Epithelial cell of esophagus (primary cell): ENCODE measurements around the gene WNK2.

Source experiments
- DNase-seq: peaks from one replicate; pipeline ENCODE4 v3.0.0; 2010; ENCODE audit warnings: low read depth
- H3K4me3 ChIP-seq: 2 replicates; pipeline ENCODE4 v1.5.1; 2011; ENCODE audit warnings: mild to moderate bottlenecking, low read length, control low read depth
- TF ChIP-seq, protein P1 (sequence below): IDR thresholded peaks from 2 replicates; pipeline ENCODE4 v1.5.1; 2011; ENCODE audit warnings: low read depth, mild to moderate bottlenecking, low read length, control low read depth, inconsistent platforms; ENCODE audit not compliant: insufficient read depth; ENCODE audit errors: missing control alignments

WNK2 gene

DNA sequence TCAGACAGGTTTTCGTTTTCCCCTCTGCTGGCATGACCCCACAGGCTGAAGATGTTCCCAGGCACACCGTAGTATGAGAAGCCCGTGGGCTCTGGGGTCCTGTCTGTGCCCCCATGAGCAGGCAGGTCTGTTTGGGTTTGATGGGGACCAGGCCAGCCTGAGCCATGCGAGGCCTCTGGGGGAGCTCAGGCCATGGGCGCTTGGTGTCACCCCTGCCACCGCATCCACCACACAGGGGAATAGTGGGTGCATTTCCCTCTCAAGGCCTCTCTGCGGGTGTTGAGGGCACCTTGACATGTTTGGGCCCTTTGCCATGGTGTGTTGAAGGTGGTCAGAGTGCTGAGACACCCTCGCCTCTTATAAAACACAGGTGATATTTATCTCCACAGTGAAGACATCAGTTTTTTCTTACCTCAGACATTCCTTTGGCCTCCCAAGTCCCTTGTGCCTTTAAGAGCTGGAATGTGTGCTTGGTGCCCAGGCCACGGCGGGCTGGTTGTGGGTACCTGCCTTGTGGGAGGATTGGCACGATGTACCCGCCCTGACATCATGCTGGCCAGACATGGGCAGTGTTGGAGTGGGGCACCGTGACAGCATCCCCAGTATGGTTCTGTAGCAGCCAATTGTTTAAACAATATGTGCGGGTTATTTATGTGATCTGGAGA, 68.3 kb downstream of the WNK2 start:
- TF ChIP-seq, protein P1, sequence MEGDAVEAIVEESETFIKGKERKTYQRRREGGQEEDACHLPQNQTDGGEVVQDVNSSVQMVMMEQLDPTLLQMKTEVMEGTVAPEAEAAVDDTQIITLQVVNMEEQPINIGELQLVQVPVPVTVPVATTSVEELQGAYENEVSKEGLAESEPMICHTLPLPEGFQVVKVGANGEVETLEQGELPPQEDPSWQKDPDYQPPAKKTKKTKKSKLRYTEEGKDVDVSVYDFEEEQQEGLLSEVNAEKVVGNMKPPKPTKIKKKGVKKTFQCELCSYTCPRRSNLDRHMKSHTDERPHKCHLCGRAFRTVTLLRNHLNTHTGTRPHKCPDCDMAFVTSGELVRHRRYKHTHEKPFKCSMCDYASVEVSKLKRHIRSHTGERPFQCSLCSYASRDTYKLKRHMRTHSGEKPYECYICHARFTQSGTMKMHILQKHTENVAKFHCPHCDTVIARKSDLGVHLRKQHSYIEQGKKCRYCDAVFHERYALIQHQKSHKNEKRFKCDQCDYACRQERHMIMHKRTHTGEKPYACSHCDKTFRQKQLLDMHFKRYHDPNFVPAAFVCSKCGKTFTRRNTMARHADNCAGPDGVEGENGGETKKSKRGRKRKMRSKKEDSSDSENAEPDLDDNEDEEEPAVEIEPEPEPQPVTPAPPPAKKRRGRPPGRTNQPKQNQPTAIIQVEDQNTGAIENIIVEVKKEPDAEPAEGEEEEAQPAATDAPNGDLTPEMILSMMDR: no peak
- H3K4me3 ChIP-seq: no peak overlapping the region
- no peak for DNase-seq

DNA sequence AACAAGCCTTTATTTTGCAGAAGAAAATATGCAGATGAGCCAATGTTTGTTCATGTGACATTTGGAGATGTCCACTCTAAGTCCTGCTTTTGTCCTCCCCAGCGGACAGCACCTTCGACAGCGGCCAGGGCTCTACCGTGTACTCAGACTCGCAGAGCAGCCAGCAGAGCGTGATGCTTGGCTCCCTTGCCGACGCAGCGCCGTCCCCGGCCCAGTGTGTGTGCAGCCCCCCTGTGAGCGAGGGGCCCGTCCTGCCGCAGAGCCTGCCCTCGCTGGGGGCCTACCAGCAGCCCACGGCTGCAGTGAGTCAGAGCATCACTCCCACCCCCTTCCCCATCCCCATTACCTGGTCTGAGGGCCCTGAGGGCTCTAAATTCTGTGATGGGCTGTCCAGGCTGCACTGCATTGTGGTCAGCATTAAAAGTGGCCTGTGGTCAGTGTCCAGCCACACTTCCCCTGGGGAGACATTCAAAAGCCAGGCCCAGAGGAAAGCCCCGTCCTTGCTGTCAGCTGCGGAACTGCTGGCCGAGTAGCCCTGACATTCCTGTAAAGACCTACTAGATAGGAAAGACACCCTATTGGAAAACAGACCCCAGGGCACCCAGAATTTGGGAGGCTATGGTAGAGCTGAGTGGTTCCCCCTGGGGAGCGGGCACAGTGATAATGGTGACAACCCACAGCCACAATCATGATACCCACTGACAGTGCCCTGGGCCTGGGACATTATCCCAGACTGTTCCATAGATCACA, 69.0 kb downstream of the WNK2 start:
- DNase-seq: no peak
- TF ChIP-seq, protein P1: no peak
- H3K4me3 ChIP-seq: no peak overlapping the region

DNA sequence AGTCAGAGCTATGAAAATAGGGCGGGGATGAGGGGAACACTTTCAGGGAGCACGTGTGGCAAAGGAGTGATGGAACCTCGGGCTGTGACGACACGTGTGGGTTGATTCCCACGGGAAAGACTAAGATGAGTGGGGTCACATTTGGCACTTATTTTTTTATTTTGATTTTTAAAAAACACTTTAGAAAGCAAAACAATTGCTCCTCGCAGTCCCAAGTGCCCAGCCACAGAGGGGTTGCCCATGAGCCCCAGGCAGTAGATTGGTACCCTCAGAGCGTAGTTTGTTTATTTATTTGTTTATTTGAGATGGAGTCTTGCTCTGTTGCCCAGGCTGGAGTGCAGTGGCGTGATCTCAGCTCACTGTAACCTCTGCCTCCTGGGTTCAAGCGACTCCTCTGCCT, 69.7 kb downstream of the WNK2 start:
- no peak overlapping the region for H3K4me3 ChIP-seq
- no peak for DNase-seq
- TF ChIP-seq, protein P1: no peak

DNA sequence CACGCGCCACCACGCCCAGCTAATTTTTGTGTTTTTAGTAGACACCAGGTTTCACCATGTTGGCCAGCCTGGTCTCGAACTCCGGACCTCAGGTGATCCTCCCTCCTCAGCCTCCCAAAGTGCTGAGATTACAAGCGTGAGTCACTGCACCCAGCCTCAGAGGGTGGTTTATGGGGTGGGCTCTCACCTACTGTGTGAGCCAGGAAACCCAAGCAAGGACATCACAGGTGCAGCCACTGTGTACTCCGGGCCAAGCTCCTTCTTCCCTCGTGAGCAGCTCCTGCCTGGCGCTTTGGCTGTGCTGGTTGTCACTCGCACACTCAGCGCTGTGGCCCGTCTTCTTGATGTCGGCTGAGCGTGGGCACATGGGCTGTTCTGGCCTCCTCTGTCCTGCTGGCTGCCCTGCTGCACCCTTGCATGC, 70.1 kb downstream of the WNK2 start:
- TF ChIP-seq, protein P1: no peak
- no peak overlapping the region for H3K4me3 ChIP-seq
- DNase-seq: no peak

DNA sequence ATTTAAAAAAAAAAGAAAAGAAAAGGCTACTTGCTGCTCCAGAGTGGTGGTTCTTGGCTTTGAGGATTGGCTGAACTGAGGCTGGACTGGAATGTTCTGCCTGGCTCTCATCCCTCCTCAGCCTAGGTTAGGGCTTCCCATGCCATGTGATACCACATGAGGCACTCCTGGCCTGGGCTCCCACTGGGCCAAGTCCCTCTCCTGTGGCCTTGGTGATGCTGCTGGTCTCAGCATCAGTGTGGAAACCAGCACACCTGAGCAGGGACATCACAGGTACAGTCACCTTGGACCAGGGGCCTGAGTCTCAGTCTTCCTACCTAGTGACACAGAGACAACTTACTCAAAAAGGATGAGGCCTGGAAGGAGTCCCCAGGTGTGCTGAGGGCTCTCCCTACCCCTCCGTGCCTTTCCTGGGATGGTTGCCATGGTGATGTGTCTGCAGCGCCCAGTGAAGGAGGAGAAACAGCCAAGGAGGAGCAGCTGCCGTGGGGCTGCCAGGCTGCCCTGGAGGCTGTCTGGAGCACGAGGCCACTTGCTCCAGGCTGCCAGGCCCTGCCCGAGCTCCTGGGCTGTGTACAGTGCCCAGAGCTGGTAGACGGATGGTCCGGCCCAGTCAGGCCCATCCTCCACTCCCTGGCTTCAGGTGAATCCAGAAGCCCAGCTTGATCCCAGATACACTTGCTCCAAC, 71.0 kb downstream of the WNK2 start:
- DNase-seq: no peak
- TF ChIP-seq, protein P1: no peak
- H3K4me3 ChIP-seq: no peak overlapping the region

DNA sequence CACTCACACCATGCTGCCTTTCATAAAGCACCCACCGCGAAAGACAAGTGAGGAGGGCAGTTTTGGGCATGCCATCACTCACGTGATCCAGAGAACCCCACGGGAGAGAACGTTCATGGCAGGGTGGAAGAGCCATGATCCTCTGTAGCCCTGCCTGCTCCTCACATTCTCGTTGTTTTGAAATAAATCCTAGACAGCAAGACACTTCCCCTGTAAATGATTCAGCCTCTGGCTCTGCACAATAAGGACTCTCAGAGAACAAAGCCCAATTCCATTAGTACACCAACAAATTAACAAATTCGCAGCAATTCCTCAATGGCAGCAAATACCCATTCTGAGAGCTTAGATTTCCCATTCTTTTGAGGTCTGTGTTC, 71.5 kb downstream of the WNK2 start:
- DNase-seq: no peak
- TF ChIP-seq, protein P1: no peak
- no peak overlapping the region for H3K4me3 ChIP-seq
